Measurements from ENCODE around the gene FGFR3. TPM values are rescaled to one million over a fixed set of nuclear protein-coding genes. Genes with fewer than 3 reads are reported as not detected.

FGFR3 gene
- total and polyA plus RNA-seq, 2 of the 8 experiments (the other 6 are each of a cell fraction or from before 2014, with no cell fraction given): 9.0 to 19.5 TPM

- CTCF ChIA-PET (ENCODE audit: partially characterized antibody): interaction anchor here (1.2 to 71.2 kb wide), 3 partner anchors 8 to 36 kb away, joined by 3 to 2507 read pairs (median 63); no protein-coding TSS in a partner anchor
- TF ChIP-seq YY1 (IDR thresholded peaks at IDR 0.05; ENCODE audit: low read depth, low read length): no peak
- TF ChIP-seq TAF1 (IDR thresholded peaks at IDR 0.05; ENCODE audit: low read depth, low read length): no peak
- no peak for TF ChIP-seq RBBP5 (IDR thresholded peaks at IDR 0.05; ENCODE audit: borderline replicate concordance, low read depth, low read length)
- no peak for TF ChIP-seq SRF (IDR thresholded peaks at IDR 0.05; ENCODE audit: low read depth, low read length)
- TF ChIP-seq CTCF (IDR thresholded peaks at IDR 0.05; ENCODE audit: control extremely low read depth in 1 of 3, insufficient read depth in 1 of 3, low read depth in 1 of 3, low read length in 3 of 3): no peak
Observed at GRCh38 chr4:1801286-1801958, 8.3 kb downstream of the FGFR3 start.

More at GRCh38 chr4:1801286-1801958, 8.3 kb downstream of the FGFR3 start:
- Histone ChIP-seq H3K4me1 (replicated peaks in 1 of 4; ENCODE audit: control insufficient read depth in 3 of 4, insufficient read depth in 4 of 4, low read length in 3 of 4) (no peaks in the 10 kb centered on the region; a peak in 1 of 7 replicates), H2BK15ac (ENCODE audit: low read length) (no peak overlapping the region), H2AK5ac (ENCODE audit: low read depth, low read length) (no peak overlapping the region), H4K20me1 (replicated peaks in 1 of 2; ENCODE audit: control insufficient read depth in 1 of 2, insufficient read depth in 2 of 2, low read length in 2 of 2) (peaks cover 6 to 14% of the 10 kb centered on the region in 2 experiments), H2BK5ac (ENCODE audit: low read depth, low read length) (no peak overlapping the region), H4K91ac (replicated peaks; ENCODE audit: insufficient read length, low read length) (no peak overlapping the region), H3K18ac (ENCODE audit: extremely low read depth, low read length) (no peak overlapping the region), H2BK120ac (replicated peaks; ENCODE audit: low read depth, low read length) (no peak overlapping the region), H3K4me3 (ENCODE audit: extremely low read depth in 1 of 4, insufficient read depth in 2 of 4, low read depth in 3 of 4, low read length in 4 of 4) (no peak overlapping the region), H2BK20ac (ENCODE audit: low read length) (no peak overlapping the region), H3K56ac (replicated peaks; ENCODE audit: insufficient read length, low read depth, low read length) (no peak overlapping the region), H3K79me2 (ENCODE audit: control insufficient read depth in 1 of 2, insufficient read depth in 2 of 2, low read length in 2 of 2) (peaks cover 0 to 5% of the 10 kb centered on the region in 2 experiments; a peak in 1 of 4 replicates), H4K5ac (ENCODE audit: insufficient read length, low read depth, low read length) (no peak overlapping the region), H4K8ac (ENCODE audit: extremely low read depth, insufficient read depth, low read length) (no peak overlapping the region), H3K36me3 (ENCODE audit: control insufficient read depth in 2 of 4, insufficient read depth in 4 of 4, low read length in 3 of 4) (peaks cover 0 to 32% (median 12%) of the 10 kb centered on the region in 4 experiments; a peak in 4 of 8 replicates), H3K23me2 (ENCODE audit: low read depth, low read length) (no peaks in the 10 kb centered on the region), H3K4ac (replicated peaks; ENCODE audit: insufficient read length, low read depth, low read length) (no peak overlapping the region), H2BK12ac (ENCODE audit: low read depth, low read length) (no peak overlapping the region), H3K27me3 (replicated peaks in 1 of 4; ENCODE audit: control insufficient read depth in 3 of 4, extremely low read depth in 1 of 4, insufficient read depth in 3 of 4, low read length in 3 of 4) (no peaks in the 10 kb centered on the region), H3K23ac (ENCODE audit: insufficient read length) (no peak overlapping the region), H3K27ac (ENCODE audit: low read depth, low read length) (no peak overlapping the region), H3K79me1 (ENCODE audit: low read depth, low read length) (peaks cover 10% of the 10 kb centered on the region; the same call in 1 of the 2 replicates), H3K14ac (ENCODE audit: insufficient read length) (no peak overlapping the region), H3K9me3 (ENCODE audit: insufficient read depth in 2 of 2, low read depth in 1 of 2, low read length in 1 of 2) (no peaks in the 10 kb centered on the region), H3K9ac (replicated peaks in 1 of 4; ENCODE audit: extremely low read depth in 1 of 4, low read depth in 3 of 4, low read length in 3 of 4) (no peak overlapping the region), H2AFZ (ENCODE audit: low read length) (no peak overlapping the region), H3K4me2 (ENCODE audit: insufficient read depth in 1 of 2, low read depth in 2 of 2, low read length in 2 of 2) (no peak overlapping the region)
- no peak for DNase-seq (ENCODE audit: low read depth in 1 of 2, low spot score in 2 of 2)
- FAIRE-seq: no peak
- POLR2A ChIA-PET (ENCODE audit: partially characterized antibody): interaction anchor here (0.7 to 2.5 kb wide), 5 partner anchors 26 to 84 kb away, joined by 3 to 9 read pairs (median 5); no protein-coding TSS in a partner anchor
- 95% methylated on average over 43 of the region's 56 CpGs; no CpG with 5 or more reads in 1 of the 2 experiments for WGBS, 2 experiments (ENCODE audit: extremely low coverage in 1 of 2, insufficient coverage in 1 of 2, insufficient read length in 1 of 2, insufficient replicate concordance in 2 of 2, low coverage in 1 of 2, low lambda C conversion rate in 2 of 2, missing lambda C conversion rate in 1 of 2)

Data from H1 (cell line).